T-helper 1 cell treated with Interleukin-12 subunit alpha and Interleukin-12 subunit beta and Interleukin-4 antibody, amounts not matched to agents 30 ng/mL and 1 ng/mL, for 36 hours (primary cell): ENCODE data around the gene KCNA3. TPM values are rescaled to one million over a fixed set of nuclear protein-coding genes. Genes with fewer than 3 reads are reported as not detected.

Experiments
- total RNA-seq: library from RNA; stranded (reverse); gene quantifications from 2 replicates; pipeline ENCODE4 v1.2.3, GENCODE V29; 2022

The KCNA3 gene
- total RNA-seq, 1 donor from 2014 or later = 115 TPM

Other genes starting within 250 kb of the KCNA3 start
- gene PROK1, start 223.8 kb downstream of the KCNA3 start, total RNA-seq = 0.15 TPM in 1 of 2 replicates, not detected in the other
- gene KCNA10, start 155.8 kb downstream of the KCNA3 start, total RNA-seq = not detected in 2 replicates
- gene KCNA2, start 68.6 kb downstream of the KCNA3 start, total RNA-seq = 10.7 and 12.9 TPM in 2 replicates
- 581 and 589 TPM in 2 replicates for gene CD53, start 198.2 kb upstream of the KCNA3 start, total RNA-seq